K562 (cell line): ENCODE measurements around the gene CDC23. TPM values are rescaled to one million over a fixed set of nuclear protein-coding genes. Genes with fewer than 3 reads are reported as not detected.

Source experiments
- ATAC-seq: fragments of 200-7000 bp; cut with Tn5 transposase; 3 replicates; pipeline ENCODE4 v1.9.1; 2020; ENCODE audit warnings: moderate library complexity
- BruUV-seq: library from RNA; stranded (reverse); fragments of 400-500 nt; replicated peaks from 2 replicates; lab custom pipeline; 2021; lab: Mats Ljungman, UMichigan
- CTCF ChIA-PET: fragments of 300-600 bp; formaldehyde crosslinking; extraction: SDS; loops from one replicate; lab custom pipeline; 2021; ENCODE audit warnings: low intra/inter-chr PET ratio; lab: Yijun Ruan, JAX
- POLR2A ChIA-PET: fragments of 300-600, 350-650 bp; sonication (Branson Sonifier 250); formaldehyde crosslinking; extraction: SDS; loops from one replicate; lab custom pipeline; 2021; ENCODE audit warnings: antibody characterized with exemption, inconsistent platforms; lab: Yijun Ruan, JAX
- DNase-seq, 4 experiments: peaks; one replicate each; pipeline versions ENCODE4 v3.0.0 to v3.0.0-alpha.2; 2011 to 2018; ENCODE audit warnings: low spot score in 3 of 4, mixed read lengths in 3 of 4; ENCODE audit errors: extremely low read depth in 1 of 4
- FAIRE-seq: peaks from 2 replicates; lab custom pipeline; 2011; peaks lifted over from hg19 to GRCh38; lab: Jason Lieb, UNC
- H2AFZ ChIP-seq: 2 replicates; pipeline ENCODE4 v1.6.0; 2011; ENCODE audit warnings: low read depth, low read length, control low read depth, inconsistent platforms
- H3K27ac ChIP-seq: fragments of 200-600 bp; 3 replicates; pipeline ENCODE4 v1.8.0; 2011; ENCODE audit warnings: low read depth, mild to moderate bottlenecking, control low read depth, inconsistent platforms, low read length, moderate library complexity, mixed read lengths; ENCODE audit errors: extremely low read depth
- H3K27me3 ChIP-seq, 2 experiments: fragments of 300-600 bp in 1 of 2; 2 replicates in 1 of 2; 3 replicates in 1 of 2; pipeline versions ENCODE4 v1.6.0 to v1.8.0; 2011; ENCODE audit warnings: inconsistent platforms in 2 of 2, low read length in 2 of 2, mild to moderate bottlenecking in 1 of 2, mixed read lengths in 1 of 2, moderate library complexity in 1 of 2; ENCODE audit not compliant: control insufficient read depth in 2 of 2, insufficient read depth in 2 of 2
- H3K36me3 ChIP-seq: fragments of 300-600 bp; 3 replicates; pipeline ENCODE4 v1.8.0; 2011; ENCODE audit warnings: mild to moderate bottlenecking, low read length, inconsistent platforms; ENCODE audit not compliant: control insufficient read depth, insufficient read depth
- H3K4me1 ChIP-seq, 2 experiments: fragments of 200-600 bp in 1 of 2; replicated peaks in 1 of 2; 2 replicates in 1 of 2; 3 replicates in 1 of 2; pipeline versions ENCODE4 v1.5.1 to v1.8.0; 2011; ENCODE audit warnings: inconsistent platforms in 2 of 2, low read length in 2 of 2, mild to moderate bottlenecking in 1 of 2, mixed read lengths in 1 of 2, moderate library complexity in 1 of 2; ENCODE audit not compliant: control insufficient read depth in 2 of 2, insufficient read depth in 2 of 2
- H3K4me2 ChIP-seq: 2 replicates; pipeline ENCODE4 v1.6.1; 2011; ENCODE audit warnings: low read length, control low read depth, inconsistent platforms, mixed read lengths; ENCODE audit not compliant: insufficient read depth
- H3K4me3 ChIP-seq: fragments of 200-600 bp; sonication (generic), shearing (Covaris generic); 2 replicates; pipeline ENCODE4 v1.5.1; 2016; ENCODE audit warnings: control low read depth, inconsistent platforms
- H3K79me2 ChIP-seq: fragments of 200-600 bp; 3 replicates; pipeline ENCODE4 v1.8.0; 2011; ENCODE audit warnings: low read length, inconsistent platforms; ENCODE audit not compliant: control insufficient read depth, insufficient read depth
- H3K9ac ChIP-seq, 2 experiments: 2 replicates each; pipeline versions ENCODE4 v1.6.0 to v1.6.1; 2011; ENCODE audit warnings: low read depth in 2 of 2, low read length in 2 of 2, control low read depth in 1 of 2, inconsistent platforms in 1 of 2, mild to moderate bottlenecking in 1 of 2, mixed read lengths in 1 of 2; ENCODE audit not compliant: insufficient read depth in 1 of 2
- H3K9me1 ChIP-seq: one replicate; pipeline ENCODE4 v1.6.0; 2011; ENCODE audit warnings: inconsistent platforms, mild to moderate bottlenecking, low read length, moderate library complexity; ENCODE audit not compliant: control insufficient read depth, insufficient read depth
- H3K9me3 ChIP-seq: replicated peaks from 2 replicates; pipeline ENCODE4 v1.5.1; 2011; ENCODE audit warnings: low read depth, low read length, inconsistent platforms; ENCODE audit not compliant: control insufficient read depth, insufficient read depth
- H4K20me1 ChIP-seq: replicated peaks from 2 replicates; pipeline ENCODE4 v1.6.1; 2011; ENCODE audit warnings: low read length, inconsistent platforms, mixed read lengths; ENCODE audit not compliant: control insufficient read depth, insufficient read depth
- CBX5 ChIP-seq: IDR thresholded peaks from 2 replicates; pipeline ENCODE4 v1.6.1; 2014; ENCODE audit warnings: low read depth, borderline replicate concordance
- CBX8 ChIP-seq: fragments of 200-600 bp; sonication (generic); IDR thresholded peaks from 2 replicates; pipeline ENCODE4 v1.6.1; 2012; ENCODE audit warnings: borderline replicate concordance, mixed run types, low read depth, mild to moderate bottlenecking, moderate library complexity, mixed read lengths, low read length, control low read depth, inconsistent platforms; ENCODE audit not compliant: poor library complexity, severe bottlenecking; ENCODE audit errors: extremely low read depth
- E2F8 ChIP-seq: fragments of 450-650 bp; IDR thresholded peaks from 2 replicates; pipeline ENCODE4 v1.7.1; 2018; ENCODE audit warnings: mild to moderate bottlenecking, low read depth; ENCODE audit not compliant: partially characterized antibody
- FOXA1 ChIP-seq: fragments of 450-650 bp; IDR thresholded peaks from 2 replicates; pipeline ENCODE4 v1.6.1; 2016; ENCODE audit warnings: mild to moderate bottlenecking, borderline replicate concordance
- L3MBTL2 ChIP-seq: fragments of 450-650 bp; IDR thresholded peaks from 2 replicates; pipeline ENCODE4 v1.6.1; 2016; ENCODE audit warnings: mild to moderate bottlenecking, moderate library complexity
- MAFK ChIP-seq: IDR thresholded peaks from 2 replicates; pipeline ENCODE4 v1.6.1; 2011; ENCODE audit warnings: low read length, improper control_type of control experiment
- MCM7 ChIP-seq, 2 experiments: fragments of 450-650 bp; IDR thresholded peaks; 2 replicates each; pipeline ENCODE4 v1.6.1; 2016 to 2018
- PYGO2 ChIP-seq: fragments of 450-650 bp; IDR thresholded peaks from 2 replicates; pipeline ENCODE4 v1.6.1; 2016; ENCODE audit warnings: mild to moderate bottlenecking, missing genetic modification characterization, moderate library complexity, missing compliant biosample characterization
- SNRNP70 ChIP-seq: fragments of 200-400 bp; formaldehyde crosslinking; optimal IDR thresholded peaks from 2 replicates; pipeline ENCODE3; 2017; ENCODE audit warnings: low read depth, low read length
- ZBTB49 ChIP-seq: sonication (generic); formaldehyde crosslinking; IDR thresholded peaks from 2 replicates; pipeline ENCODE4 v1.8.0; 2022; ENCODE audit warnings: missing genetic modification reagents, mild to moderate bottlenecking, borderline replicate concordance
- ZHX1 ChIP-seq: fragments of 150-350 bp; conservative IDR thresholded peaks from 2 replicates; pipeline ENCODE4 v1.6.1; 2014; ENCODE audit warnings: low read length
- ZNF395 ChIP-seq: fragments of 200-800 bp; sonication (Bioruptor generic); IDR thresholded peaks from 2 replicates; pipeline ENCODE4 v1.6.1; 2017; ENCODE audit warnings: missing genetic modification characterization, missing compliant biosample characterization
- WGBS: fragments of 100-300 bp; shearing (Covaris generic); methylation state at CpG from one replicate; pipeline ENCODE4 v1.1.6; 2016; ENCODE audit warnings: low coverage, mixed read lengths; ENCODE audit not compliant: insufficient coverage; ENCODE audit errors: missing lambda C conversion rate; 5-methylcytosine and 5-hydroxymethylcytosine counted together
- in situ Hi-C: fragments of 300-500 bp; cut with MboI; formaldehyde crosslinking; loops from 4 replicates; pipeline ENCODE4 v1.15.0; 2018; ENCODE audit warnings: inconsistent platforms, mixed read lengths
- intact Hi-C: fragments of 100-400 bp; cut with micrococcal nuclease; formaldehyde crosslinking; loops from 2 replicates; pipeline ENCODE4 v1.14.2; 2022
- polyA plus RNA-seq, 8 experiments: library from polyadenylated mRNA; depleted of rRNA in 4 of 8; stranded (reverse) in 5 of 8; unstranded in 3 of 8; fragments of >200 nt; fragmentation: Nextera tagmentation in 2 of 8; fragmentation: Illumina TruSeq in 1 of 8; extraction: Ambion mirVana in 2 of 8; extraction: Trizol in 1 of 8; gene quantifications; 2 replicates each; pipeline versions ENCODE4 v1.2.1 to v1.2.3, GENCODE V29; 2011 to 2014; ENCODE audit warnings: inconsistent platforms in 1 of 8, missing spikeins in 1 of 8
- total RNA-seq, 7 experiments: library from RNA; depleted of rRNA in 6 of 7; stranded (reverse); fragments of >200 nt in 6 of 7; fragmentation: Illumina TruSeq in 2 of 7; extraction: Trizol in 2 of 7; gene quantifications; 2 replicates each; pipeline versions ENCODE4 v1.2.1 to v1.2.3, GENCODE V29; 2011 to 2021; ENCODE audit warnings: low replicate concordance in 1 of 7

CDC23 gene
- total and polyA plus RNA-seq, 9 of the 15 experiments (the other 6 are each of a cell fraction or from before 2014, with no cell fraction given) = 34.5 to 157 (median 65.5) TPM

- Histone ChIP-seq H3K79me2 (no peaks in the 10 kb centered on the region), H3K9me3 (no peaks in the 10 kb centered on the region), H3K27ac (no peak overlapping the region), H4K20me1 (no peaks in the 10 kb centered on the region), H3K4me1 (no peaks in the 10 kb centered on the region), H3K4me3 (no peak overlapping the region), H3K27me3 (no peaks in the 10 kb centered on the region), H3K36me3 (peaks cover 79% of the 10 kb centered on the region), H3K9me1 (no peaks in the 10 kb centered on the region), H3K4me2 (no peak overlapping the region), H2AFZ (no peak overlapping the region), H3K9ac (no peak overlapping the region)
- in situ Hi-C loops = loop anchor here (25.0 kb wide), 1 partner anchor 219 kb away; no protein-coding TSS in a partner anchor
- POLR2A ChIA-PET = interaction anchor here (1.0 to 1.5 kb wide), 2 partner anchors 14 to 145 kb away, joined by 3 to 4 read pairs; partner anchors contain the start of genes BRD8, FAM53C and KIF20A
- CTCF ChIA-PET = interaction anchor here (0.7 kb wide), 1 partner anchor 82 kb away, joined by 3 read pairs; no protein-coding TSS in a partner anchor
- no TSS peak for BruUV-seq
- FAIRE-seq (no peak), ATAC-seq (no peak), DNase-seq (no peak)
- 96% methylated on average over 2 of the region's 3 CpGs for WGBS
- intact Hi-C loops = no loop called here
- TF ChIP-seq FOXA1 = no peak
- no peak for TF ChIP-seq MCM7 (IDR thresholded peaks at IDR 0.05)
- TF ChIP-seq ZHX1 = no peak
- TF ChIP-seq E2F8 = no peak
- TF ChIP-seq CBX5 = no peak
- no peak for TF ChIP-seq PYGO2 (tag)
- no peak for TF ChIP-seq SNRNP70
- no peak for TF ChIP-seq ZBTB49 (CRISPR knock-in tag)
- no peak for TF ChIP-seq CBX8
- no peak for TF ChIP-seq MAFK
- no peak for TF ChIP-seq L3MBTL2
- no peak for TF ChIP-seq ZNF395
These were observed 20.3 kb downstream of the CDC23 start for GRCh38 chr5:138192826-138193225.
